ENCODE data around the gene COX10.
"Not testable (repeated sequence)": the region's sequence is repeated elsewhere in the genome, so short reads cannot be mapped to it uniquely, and the experiment has no call there.

Gene COX10

GRCh38 chr17:14186443-14186842, 117.1 kb downstream of the COX10 start:
- not testable (repeated sequence) for DNase-seq

GRCh38 chr17:14190774-14191173, 121.5 kb downstream of the COX10 start:
- DNase-seq: not testable (repeated sequence)

- DNase-seq: not testable (repeated sequence)
Observed at GRCh38 chr17:14191469-14191868, 122.2 kb downstream of the COX10 start.

GRCh38 chr17:14192039-14192438, 122.7 kb downstream of the COX10 start:
- DNase-seq: not testable (repeated sequence)

- not testable (repeated sequence) for DNase-seq
Observed at GRCh38 chr17:14192636-14193344, 123.5 kb downstream of the COX10 start.

- no peak for DNase-seq
Observed at GRCh38 chr17:14196377-14196997, 127.2 kb downstream of the COX10 start.

GRCh38 chr17:14197057-14197456, 127.8 kb downstream of the COX10 start:
- no peak for DNase-seq

GRCh38 chr17:14197586-14197985, 128.3 kb downstream of the COX10 start:
- no peak for DNase-seq

- DNase-seq: no peak
Observed at GRCh38 chr17:14198013-14198412, 128.7 kb downstream of the COX10 start.

GRCh38 chr17:14198575-14198974, 129.3 kb downstream of the COX10 start:
- no peak for DNase-seq

- DNase-seq: no peak
Observed at GRCh38 chr17:14199601-14200000, 130.3 kb downstream of the COX10 start.

- no peak for DNase-seq
Observed at GRCh38 chr17:14200354-14200753, 131.1 kb downstream of the COX10 start.

GRCh38 chr17:14201021-14201987, 132.0 kb downstream of the COX10 start:
- no peak for DNase-seq

- DNase-seq: no peak
Observed at GRCh38 chr17:14201988-14202380, 132.7 kb downstream of the COX10 start.

GRCh38 chr17:14202388-14203166, 133.3 kb downstream of the COX10 start:
- DNase-seq: no peak

- DNase-seq: no peak
Observed at GRCh38 chr17:14203388-14203787, 134.1 kb downstream of the COX10 start.

GRCh38 chr17:14204084-14204483, 134.8 kb downstream of the COX10 start:
- no peak for DNase-seq

GRCh38 chr17:14204546-14204945, 135.2 kb downstream of the COX10 start:
- no peak for DNase-seq

- no peak for DNase-seq
Observed at GRCh38 chr17:14205380-14205779, 136.1 kb downstream of the COX10 start.

GRCh38 chr17:14205992-14206461, 136.7 kb downstream of the COX10 start:
- DNase-seq: no peak

- no peak for DNase-seq
Observed at GRCh38 chr17:14206891-14207290, 137.6 kb downstream of the COX10 start.

GRCh38 chr17:14207791-14208190, 138.5 kb downstream of the COX10 start:
- no peak for DNase-seq
